Kasumi-1 (cell line): Measurements from ENCODE around the gene EHMT1.

Experiments used
- DNase-seq, 2 experiments: peaks; one replicate each; lab custom pipeline; 2025; lab: John Stamatoyannopoulos, UW

EHMT1 gene

DNA sequence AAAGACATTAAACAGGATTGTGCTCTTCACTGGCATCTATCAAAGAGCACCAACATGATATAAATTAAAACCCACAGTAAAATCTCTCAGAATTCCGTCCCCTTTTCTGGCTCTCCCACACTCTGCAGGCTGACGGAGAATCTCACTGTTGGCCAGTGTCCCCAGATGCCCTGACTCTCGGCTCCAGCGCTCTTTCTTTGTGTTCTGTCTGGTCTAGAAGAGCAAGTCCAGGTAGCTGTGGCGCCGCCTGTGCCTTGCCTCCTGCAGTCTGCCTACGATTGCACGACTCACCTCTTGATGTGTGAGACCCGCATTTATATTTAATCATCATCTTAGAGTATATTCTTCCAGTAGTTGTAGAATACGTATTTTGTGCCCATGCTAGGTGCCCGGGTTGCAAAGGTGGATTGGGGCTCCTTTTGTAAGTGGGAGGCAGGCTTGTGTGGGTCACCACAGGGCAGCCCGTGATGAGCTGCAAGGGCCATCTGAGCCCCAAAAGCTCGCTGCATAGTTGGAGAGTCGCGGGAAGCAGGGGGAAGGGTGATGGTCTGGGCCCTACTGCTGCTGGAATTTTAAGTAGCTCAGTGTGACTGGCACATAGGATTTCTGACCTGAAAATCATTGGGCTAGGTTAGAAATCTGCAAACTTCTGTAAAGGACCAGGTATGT, 55.6 kb downstream of the EHMT1 start:
- no peak for DNase-seq

DNA sequence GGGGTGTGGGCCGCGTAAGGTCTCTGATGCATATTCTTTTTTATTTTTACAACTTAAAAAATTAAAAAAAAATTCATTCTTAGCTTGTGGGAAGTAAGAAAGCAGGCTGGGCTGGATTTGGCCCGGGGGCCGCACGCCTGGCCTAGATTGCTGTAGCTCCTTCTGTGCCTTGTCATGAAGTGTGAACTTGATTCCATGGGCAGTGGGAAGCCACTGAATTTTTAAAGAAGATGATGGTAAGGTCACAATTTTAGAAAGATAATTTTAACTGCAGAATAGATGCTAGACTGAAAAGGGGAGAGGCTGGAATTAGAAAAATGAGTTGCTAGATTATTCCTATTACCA, 56.1 kb downstream of the EHMT1 start:
- DNase-seq: no peak

DNA sequence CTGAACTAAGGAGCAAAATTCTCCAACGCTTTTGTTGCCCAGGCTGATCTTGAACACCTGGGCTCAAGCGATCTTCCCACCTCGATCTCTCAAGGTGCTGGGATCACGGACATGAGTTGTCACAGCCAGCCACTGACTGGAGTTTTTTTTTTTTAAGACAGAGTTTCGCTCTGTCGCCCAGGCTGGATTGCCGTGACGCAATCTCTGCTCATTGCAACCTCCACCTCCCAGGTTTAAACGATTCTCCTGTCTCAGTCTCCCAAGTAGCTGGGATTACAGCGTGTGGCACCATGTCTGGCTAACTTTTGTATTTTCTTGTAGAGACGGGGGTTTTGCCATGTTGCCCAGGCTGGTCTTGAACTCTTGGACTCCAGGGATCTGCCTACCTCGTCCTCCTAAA, 58.2 kb downstream of the EHMT1 start:
- no peak for DNase-seq

DNA sequence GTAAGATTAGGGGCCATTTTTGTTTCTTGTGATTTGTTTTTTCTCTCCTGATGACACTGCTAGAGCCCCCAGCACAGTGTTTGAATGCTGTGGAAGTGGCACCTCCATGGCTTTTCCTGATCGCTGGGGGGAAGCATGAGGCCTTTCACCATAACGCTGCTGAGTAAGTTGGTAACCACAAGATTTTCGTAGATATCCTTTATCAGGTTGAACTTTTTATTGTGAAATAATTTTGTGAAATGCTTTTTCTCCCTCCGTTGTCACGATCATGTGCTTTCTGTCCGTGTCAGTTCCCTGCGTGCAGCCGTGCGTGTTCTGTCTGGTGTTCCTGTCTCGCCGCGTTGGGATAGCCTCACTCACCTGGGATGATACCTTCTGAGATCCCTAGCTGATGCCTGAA, 59.4 kb downstream of the EHMT1 start:
- DNase-seq: no peak

DNA sequence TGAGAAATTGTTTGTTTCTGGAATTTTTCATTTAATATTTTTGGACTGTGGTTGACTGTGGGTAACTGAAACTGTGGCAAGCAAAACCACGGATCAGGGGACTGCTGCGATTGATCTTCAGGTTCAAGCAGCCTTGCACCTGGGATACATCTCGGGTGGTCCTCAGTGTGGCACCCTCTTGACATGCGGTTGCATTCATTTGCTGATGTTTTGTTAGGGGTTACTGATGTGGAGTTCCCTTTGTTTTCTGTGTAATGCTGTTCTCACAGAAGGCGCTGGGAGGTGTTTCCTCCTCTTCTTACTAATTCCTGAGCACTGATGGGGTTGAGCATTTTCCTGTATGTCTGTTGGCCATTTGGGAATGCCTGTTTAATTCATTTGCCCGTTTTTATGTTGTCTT, 60.4 kb downstream of the EHMT1 start:
- DNase-seq: no peak

DNA sequence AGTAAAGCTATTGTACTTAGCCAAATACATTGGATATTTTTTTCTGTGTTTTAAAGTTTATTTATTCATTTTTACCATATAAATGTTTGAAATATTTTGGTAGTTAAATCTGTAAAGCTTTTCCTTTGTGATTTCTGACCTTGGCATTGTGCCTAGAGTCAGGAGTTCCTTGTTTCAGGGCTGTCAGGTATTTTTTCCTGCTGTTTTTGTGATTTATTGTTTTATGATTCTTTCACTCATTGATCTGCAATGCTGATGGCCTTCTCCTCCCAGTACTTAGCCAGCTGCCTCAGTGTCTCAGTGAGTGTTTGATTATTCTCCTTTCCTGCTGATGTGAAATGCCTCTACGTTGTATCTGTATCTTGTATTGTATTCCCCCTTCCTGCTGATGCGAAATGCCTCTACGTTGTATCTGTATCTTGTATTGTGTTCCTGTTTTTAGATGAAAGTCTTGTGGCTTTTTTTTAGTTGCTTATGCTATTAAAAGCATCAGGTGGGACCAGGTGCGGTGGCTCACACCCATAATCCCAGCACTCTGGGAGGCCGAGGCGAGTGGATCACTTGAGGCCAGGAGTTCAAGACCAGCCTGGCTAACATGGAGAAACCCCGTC, 61.0 kb downstream of the EHMT1 start:
- no peak for DNase-seq

DNA sequence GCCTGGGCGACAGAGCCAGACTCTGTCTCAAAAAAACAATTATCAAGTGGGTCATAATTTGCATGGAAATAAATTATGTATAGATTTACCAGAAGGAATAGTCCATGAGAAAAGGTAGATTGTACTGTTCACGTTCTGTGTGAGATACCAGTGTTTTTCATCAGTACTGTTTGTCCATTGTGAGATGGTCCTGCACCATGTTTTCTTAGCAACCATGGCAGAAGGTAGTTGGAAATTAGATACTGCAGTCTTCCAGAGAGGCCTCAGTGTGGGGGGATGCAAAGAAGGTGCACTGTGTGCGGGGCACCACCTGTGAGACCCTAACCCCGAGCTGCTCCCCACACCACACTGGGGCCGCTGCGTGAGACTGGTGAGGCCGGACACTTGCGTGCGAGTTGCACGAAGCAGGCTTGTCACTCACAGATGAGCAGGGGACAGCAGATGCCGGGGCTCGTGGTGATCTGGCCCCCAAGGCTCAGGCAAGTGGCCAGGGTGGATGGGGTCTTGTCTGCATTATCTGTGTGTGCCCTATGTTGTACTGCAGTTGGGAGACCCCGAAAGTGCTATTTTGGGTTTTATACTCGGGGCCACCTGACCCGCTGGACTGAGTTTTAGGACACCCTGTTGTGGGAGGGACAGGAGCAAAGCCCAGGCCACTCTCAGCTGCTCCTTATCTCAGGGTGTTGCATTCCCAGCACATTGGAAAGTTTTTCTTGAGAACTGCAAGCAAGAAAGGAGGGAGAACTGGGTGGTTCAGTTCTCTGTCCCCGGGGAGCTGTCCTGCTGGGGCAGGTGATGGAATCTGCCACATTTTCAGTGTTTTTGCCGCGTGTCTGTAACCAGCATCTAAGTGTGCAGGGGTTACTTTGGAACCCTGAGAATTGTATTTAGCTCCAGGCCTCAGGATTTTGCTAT, 61.9 kb downstream of the EHMT1 start:
- no peak for DNase-seq

DNA sequence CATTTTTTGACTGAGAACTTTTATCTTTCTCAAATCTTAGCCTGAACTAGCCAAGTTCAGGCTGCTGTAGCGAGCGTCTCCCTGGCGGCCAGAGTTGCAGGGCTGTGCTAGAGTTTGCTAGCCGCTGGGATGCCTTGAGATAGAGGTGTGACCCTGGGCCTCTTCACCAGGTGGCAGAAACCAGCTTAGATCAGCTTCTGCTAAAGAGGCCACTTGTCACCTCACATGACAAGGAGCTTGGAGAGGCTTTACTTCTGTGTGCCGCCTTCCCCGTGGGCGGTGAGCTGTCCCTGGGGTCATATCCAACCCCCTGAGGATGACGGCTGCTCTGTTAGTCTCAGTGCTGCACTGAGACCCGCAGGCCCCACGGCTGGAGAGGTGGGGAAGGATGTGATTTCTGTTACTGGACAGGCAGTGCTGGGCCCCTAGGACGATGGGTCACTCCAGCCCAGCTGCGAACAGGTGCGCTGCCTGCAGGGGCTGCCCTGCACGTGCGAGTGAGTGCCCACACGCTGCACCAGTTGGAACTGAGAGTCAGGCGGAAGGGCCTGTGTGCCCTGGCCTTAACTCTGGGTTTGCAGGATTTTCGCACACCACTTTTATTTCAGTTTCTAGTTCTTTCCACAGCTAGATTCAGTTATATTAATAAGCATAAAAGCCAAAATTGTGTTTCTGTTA, 63.8 kb downstream of the EHMT1 start:
- no peak for DNase-seq

DNA sequence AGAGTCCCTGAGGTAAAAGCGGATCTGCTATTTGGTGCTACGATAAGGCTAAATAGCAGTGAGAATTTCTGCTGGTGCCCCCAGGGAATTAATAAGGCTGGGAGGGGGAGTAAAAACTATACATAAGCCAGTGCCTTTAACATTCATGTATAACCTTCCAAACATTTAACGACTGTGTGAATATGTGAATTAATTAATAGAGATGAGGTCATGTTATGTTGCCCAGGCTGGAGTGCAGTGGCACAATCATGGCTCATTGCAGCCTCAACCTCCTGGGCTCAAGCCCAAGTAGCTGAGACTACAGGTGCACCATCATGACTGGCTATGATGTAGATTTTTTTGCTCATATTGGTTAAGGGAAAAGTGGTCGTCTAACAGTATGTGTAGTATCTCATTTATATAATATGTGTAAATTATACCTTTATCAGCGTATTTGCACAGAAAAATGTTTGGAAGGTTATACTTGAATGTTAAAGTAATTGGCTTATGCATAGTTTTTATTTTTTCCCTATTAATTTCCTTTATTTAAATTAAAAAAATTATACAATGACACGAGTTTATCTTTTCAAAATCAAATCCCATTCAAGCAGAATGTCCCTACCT, 64.6 kb downstream of the EHMT1 start:
- no peak for DNase-seq

DNA sequence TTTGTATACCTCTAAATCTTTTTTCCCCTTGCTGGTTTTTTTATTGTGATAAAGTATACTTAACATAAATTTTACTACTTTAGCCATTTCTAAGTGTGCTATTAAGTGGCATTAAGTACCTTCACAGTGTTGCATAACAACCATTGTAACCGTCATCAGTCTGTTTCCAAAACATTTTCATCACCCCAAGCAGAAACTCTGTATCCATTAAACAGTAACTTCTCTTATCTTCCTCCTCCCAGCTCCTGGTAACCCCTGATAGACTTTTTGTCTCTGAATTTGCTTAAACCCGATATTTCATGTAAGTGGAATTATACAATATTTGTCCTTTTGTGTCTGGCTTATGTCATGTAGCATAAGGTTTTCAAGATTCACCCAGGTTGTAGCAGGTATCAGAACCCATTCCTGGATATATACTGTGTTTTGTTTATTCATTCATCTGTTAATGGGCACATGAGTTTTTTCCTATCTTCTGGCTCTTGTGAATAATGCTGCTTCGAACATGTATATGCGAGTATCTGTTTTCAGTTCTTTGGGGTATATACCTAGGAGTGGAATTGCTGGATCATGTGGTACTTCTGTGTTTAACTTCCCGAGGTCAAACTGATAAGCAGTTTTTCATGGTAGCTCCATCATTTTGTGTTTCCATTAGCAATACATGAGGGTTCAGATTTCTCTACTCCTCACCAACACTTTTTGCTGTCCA, 66.4 kb downstream of the EHMT1 start:
- no peak for DNase-seq

DNA sequence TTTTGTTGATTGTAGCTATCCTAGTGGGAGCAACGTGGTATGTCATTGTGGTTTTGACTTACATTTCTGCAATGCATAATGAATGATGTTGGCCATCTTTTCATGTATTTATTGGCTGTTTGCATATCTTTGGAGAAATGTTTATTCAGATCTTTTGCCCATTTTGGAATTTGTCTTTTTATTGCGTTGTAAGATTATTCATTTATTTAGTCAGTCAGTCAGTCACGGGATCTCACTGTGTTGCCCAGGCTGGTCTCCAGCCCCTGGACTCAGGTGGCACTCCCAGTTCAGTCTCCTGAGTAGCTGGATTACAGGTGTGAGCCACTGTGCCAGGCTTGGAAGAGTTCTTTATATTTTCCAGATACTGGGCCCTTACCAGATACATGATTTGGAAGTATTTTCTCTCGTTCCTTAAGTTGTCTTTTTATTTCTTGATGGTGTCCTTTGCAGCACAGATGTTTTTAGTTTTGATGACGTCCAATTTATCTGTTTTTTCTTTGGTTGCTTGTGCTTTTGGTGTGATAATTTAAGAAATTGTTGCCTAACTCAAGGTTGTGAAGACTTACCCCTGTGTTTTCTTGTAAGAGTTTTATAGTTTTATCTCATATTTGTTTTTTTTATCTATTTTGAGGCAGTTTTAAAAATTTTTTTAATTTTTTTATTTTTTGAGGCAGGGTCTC, 67.1 kb downstream of the EHMT1 start:
- DNase-seq: no peak

DNA sequence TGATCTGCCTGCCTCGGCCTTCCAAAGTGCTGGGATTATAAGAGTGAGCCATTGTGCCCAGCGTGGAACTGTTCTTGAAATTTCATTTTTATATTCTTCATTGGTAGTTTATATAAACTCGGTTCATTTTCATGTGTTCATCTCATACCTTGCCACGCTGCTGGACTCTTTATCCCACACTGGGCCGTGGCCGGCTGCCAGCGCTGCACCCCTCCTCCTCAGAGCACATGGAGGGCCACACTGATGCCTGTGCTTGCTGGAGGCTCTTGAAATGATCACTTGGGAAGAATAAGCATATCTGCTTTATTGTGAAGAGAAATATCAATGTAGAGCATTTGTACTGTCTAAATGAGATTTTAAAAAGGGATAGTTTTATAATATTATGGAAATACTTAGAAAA, 69.5 kb downstream of the EHMT1 start:
- no peak for DNase-seq

DNA sequence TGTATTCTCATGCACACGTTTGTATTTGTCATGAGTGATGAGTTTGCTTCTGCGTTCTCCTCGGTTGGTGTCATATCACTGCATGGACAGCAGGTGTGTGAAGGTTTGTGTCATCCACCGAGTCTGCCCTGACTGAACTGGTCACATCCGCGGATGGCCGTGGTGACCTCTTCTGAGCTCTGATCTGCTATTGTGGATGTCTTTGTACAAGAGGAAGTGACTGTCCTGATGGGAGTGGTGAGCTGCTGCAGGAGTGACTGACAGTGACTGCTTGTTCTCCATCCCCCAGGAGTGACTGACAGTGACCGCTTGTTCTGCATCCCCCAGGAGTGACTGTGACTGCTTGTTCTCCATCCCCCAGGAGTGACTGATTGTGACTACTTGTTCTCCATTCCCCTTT, 69.9 kb downstream of the EHMT1 start:
- DNase-seq: peak; percentile 16 to 60

DNA sequence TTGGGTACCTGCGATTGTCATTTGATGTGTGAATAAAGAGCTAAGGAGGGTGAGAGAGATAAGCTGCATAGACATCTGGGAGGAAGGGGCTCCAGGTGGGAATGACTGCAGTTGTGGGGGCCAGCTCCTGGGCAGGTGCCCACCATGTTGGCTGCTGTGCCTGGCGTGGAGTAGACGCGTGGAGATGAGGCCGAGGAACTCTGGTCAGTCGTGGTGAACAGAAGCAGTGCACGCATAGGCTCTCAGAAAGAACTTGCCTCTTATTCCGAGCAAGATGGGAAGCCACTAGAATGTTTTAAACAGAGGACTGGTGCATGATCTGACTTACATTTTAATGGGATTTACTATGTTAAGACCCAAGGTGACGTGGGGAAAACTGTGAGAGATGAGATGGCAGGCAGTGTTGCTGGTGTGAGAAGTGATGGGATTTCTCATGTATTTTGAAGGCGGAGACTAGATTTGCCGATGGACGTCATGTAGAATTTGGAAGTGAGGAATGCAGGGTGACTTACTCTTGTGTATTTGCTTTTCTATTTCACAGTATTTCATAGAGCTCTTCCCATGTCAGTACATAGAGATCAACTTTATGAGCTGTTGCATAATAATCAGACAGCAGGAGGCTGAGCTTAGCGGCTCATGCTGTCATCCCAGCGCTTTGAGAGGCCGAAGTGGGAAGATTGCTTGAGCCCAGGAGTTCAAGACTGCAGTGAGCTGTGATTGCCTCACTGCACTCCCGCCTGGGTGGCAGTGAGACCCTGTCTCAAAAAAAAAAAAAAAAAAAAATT, 71.1 kb downstream of the EHMT1 start:
- DNase-seq: peak; percentile 18 to 44

DNA sequence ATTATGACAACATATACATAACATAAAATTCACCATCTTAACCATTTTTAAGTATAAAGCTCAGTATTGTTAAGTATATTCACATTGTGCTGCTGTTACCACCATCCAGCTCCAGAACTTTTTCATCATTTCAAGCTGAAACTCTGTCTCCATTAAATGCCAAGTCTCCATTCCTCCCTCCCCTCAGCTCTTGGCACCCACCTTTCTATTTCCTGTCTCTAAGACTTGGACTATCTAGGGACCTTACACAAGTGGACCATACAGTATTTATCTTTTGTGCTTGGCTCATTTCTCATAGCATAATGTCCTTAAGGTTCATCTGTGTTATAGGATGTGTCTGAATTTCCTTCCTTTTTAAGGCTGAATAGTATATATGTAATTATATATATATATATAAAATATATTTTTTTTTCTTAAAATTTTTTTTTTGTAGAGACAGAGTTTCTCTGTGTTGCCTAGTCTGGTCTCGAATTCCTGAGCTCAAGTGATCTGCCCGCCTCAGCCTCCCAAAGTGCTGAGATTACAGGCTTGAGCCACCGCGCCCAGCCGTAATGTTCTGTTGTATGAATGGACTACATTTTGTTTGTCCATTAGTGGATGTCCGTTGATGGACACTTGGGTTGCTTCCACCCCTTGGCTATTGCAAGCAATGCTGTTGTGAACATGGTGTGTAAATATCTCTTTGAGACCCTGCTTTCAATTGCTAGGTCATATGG, 72.3 kb downstream of the EHMT1 start:
- DNase-seq: no peak

DNA sequence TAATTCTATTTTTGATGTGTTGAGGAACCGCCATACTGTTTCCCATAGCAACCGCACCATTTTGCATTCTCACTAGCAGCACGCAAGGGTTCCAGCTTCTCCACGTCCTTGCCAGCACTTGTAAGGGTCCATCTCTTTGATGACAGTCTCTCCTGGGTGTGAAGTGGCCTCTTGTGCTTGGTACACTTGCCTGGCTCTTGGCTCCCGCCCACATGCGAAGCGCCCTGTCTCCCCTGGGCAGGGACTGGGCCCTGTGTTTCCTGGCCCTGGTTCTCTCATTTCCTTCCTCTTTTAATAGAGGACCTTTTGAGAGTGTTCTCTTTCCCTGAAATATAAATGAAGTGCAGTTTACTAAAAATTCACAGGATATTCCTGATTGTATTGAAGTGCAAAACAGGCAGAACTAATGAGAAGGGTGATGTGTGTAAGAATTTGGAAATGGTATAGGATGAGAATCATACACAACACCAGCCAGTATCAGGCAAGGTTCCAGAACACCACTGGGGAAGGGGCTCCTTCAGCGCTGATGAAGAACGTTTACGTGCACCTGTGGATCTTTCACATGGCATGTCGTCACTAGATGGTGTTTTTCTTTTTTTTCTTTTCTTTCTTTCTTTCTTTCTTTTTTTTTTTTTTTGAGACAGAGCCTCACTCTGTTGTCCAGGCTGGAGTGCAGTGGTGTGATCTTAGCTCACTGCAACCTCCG, 73.0 kb downstream of the EHMT1 start:
- peak; percentile 66 to 72 for DNase-seq

DNA sequence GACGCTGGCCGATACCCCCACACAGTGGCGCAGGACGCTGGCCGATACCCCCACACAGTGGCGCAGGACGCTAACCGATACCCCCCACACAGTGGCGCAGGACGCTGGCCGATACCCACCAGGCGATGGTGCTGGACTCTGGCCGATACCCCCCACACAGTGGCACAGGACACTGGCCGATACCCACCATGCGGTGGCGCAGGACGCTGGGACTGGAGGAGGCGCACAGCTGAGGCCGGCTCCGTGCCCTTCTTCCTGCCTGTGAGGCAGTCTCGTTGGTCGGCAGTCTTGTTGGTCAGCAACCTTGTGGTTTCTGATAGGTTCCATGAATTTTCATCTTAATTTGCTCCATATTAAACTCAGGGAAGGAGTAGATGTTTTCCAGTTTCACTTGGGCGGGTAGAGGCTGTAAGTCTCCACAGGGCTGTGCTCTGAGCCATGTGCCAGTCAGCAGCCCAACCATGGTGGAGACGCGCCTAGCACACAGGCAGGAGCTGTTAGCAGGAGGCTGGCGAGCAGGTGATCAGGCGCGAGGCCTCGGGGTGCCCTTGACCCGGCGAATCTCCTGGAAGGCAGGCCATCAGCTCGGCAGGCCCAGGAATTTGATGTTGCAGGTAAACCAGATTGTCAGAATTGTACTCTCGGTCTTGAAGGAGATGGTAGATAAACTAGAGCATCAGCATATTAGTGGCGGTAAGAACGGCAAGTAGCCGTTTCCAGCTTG, 75.6 kb downstream of the EHMT1 start:
- no peak for DNase-seq
